Omental fat pad (tissue), 4 donors: ENCODE results near the gene KNL1. TPM values are rescaled to one million over a fixed set of nuclear protein-coding genes. Genes with fewer than 3 reads are reported as not detected.

ENCODE experiments used
- ATAC-seq: fragments of 150-250 bp; one replicate; pipeline ENCODE4 v1.9.1; 2016; ENCODE audit warnings: mild to moderate bottlenecking, moderate library complexity; ENCODE audit not compliant: low FRiP score
- DNase-seq: peaks from one replicate; pipeline ENCODE4 v3.0.0-alpha.2; 2019; ENCODE audit warnings: low spot score
- total RNA-seq, 4 donors: library from RNA; depleted of rRNA; stranded (reverse); fragments of >200 nt; gene quantifications; one replicate each; pipeline ENCODE4 v1.1.0, GENCODE V29; 2016
- TF ChIP-seq, protein P1 (sequence below), 3 donors: fragments of 450-650 bp; IDR thresholded peaks; one replicate each; pipeline ENCODE4 v1.5.1; 2016 to 2017; ENCODE audit warnings: antibody characterized with exemption in 3 of 3, mild to moderate bottlenecking in 3 of 3, moderate library complexity in 2 of 3

The KNL1 gene
- total RNA-seq, 4 donors from 2014 or later = 0.19 to 3.5 (median 1.1) TPM

DNA sequence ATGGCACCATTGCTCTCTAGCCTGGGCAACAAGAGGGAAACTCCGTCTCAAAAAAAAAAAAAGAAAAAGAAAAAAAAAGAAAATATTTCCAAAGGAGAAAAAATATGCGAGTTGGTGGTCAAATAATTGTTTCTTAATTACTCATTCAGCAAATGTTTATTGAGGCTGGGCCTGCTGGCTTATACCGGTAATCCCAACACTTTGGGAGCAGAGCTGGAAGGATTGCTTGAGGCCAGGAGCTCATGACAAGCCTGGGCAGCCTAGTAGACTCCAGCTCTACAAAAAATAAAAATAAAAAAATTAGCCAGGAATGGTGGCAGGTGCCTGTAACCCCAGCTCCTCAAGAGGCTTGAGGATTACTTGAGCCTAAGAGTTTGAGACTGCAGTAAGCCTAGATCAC lies 4.1 kb downstream of the KNL1 start:
- TF ChIP-seq, protein P1, sequence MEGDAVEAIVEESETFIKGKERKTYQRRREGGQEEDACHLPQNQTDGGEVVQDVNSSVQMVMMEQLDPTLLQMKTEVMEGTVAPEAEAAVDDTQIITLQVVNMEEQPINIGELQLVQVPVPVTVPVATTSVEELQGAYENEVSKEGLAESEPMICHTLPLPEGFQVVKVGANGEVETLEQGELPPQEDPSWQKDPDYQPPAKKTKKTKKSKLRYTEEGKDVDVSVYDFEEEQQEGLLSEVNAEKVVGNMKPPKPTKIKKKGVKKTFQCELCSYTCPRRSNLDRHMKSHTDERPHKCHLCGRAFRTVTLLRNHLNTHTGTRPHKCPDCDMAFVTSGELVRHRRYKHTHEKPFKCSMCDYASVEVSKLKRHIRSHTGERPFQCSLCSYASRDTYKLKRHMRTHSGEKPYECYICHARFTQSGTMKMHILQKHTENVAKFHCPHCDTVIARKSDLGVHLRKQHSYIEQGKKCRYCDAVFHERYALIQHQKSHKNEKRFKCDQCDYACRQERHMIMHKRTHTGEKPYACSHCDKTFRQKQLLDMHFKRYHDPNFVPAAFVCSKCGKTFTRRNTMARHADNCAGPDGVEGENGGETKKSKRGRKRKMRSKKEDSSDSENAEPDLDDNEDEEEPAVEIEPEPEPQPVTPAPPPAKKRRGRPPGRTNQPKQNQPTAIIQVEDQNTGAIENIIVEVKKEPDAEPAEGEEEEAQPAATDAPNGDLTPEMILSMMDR (IDR thresholded peaks at IDR 0.05) = no peak
- no peak for DNase-seq
- no peak for ATAC-seq

- ATAC-seq (no peak), DNase-seq (no peak)
- TF ChIP-seq, protein P1 (IDR thresholded peaks at IDR 0.05) = no peak
Observed at GRCh38 chr15:40598672-40599071, 4.6 kb downstream of the KNL1 start.

GRCh38 chr15:40600956-40601355 lies 6.9 kb downstream of the KNL1 start:
- DNase-seq (no peak), ATAC-seq (no peak)
- TF ChIP-seq, protein P1 (IDR thresholded peaks at IDR 0.05) = no peak

GRCh38 chr15:40603935-40604334 lies 9.9 kb downstream of the KNL1 start:
- ATAC-seq = no peak
- no peak for DNase-seq
- TF ChIP-seq, protein P1 (IDR thresholded peaks at IDR 0.05) = no peak

- ATAC-seq = no peak
- TF ChIP-seq, protein P1 (IDR thresholded peaks at IDR 0.05) = no peak
- DNase-seq = no peak
Observed at GRCh38 chr15:40613080-40613479, 19.0 kb downstream of the KNL1 start.

DNA sequence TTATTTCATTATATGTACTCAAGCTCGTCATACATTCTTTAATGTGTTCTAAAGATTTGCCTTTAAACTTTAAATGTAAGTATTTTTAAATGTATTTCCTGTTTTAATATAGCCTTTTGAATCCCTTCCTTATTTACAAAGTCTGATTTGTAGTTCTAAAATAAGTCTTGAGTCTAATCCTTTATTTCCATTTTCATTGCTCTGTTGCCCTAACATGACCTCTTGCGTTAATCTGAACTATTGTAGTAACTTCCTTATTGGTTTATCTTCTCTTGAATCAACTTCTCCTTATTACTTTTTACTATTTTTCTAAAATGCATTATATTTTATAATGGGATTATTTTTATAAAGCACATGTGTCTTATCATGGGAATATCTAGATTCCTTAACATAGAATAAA lies 24.0 kb downstream of the KNL1 start:
- ATAC-seq = no peak
- TF ChIP-seq, protein P1 (IDR thresholded peaks at IDR 0.05) = no peak
- no peak for DNase-seq

- ATAC-seq = no peak
- TF ChIP-seq, protein P1 (IDR thresholded peaks at IDR 0.05) = no peak
- no peak for DNase-seq
Observed at GRCh38 chr15:40618906-40619305, 24.9 kb downstream of the KNL1 start.
